GM12872 (cell line): ENCODE data around the gene PRRT4.

Source experiments
- CTCF ChIP-seq: IDR thresholded peaks from 3 replicates; pipeline ENCODE4 v1.5.1; 2011; ENCODE audit warnings: low read depth, mild to moderate bottlenecking, low read length, moderate library complexity; ENCODE audit not compliant: insufficient read depth

The PRRT4 gene

DNA sequence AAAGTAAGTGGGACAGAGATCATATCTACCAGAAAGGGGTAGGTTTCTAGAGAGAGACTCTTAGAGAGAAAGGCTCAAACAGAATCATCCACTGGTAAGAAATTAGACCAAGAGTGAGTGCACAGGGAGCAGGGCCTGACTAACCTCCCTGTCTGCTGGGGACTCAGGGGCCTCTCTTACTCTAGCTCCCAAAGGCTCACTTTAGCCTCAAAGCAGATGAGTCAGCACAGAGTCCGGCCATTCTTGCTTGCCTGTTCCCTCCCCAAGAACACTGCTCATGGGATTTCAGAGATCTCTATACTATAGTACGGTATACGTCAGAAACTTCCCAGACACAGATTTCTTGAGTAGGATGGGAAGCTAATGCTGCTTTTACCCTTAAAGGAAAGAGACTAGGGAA is 50.5 kb downstream of the PRRT4 start:
- no peak for TF ChIP-seq CTCF

- TF ChIP-seq CTCF, result no peak
Observed at GRCh38 chr7:128310499-128310898, 51.0 kb downstream of the PRRT4 start.

DNA sequence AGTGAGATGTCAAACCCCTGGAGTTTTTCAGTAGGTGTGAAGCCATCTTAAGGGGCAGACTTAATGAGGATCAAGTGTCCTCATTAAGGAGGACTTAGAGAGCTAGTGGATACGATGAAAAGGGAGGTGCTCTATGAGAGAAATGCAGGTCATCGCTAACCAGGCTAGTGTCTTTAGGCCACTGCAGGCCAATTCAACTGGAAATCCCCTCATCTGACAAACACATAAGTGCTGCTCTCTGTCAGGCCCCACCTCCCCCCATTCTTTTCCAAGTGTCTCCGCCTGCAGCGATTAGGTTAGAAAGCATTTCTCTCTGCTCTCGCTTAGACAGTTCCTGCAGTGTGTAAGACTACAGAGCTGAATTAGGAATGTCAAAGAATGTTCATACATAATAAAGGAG is 51.5 kb downstream of the PRRT4 start:
- no peak for TF ChIP-seq CTCF

GRCh38 chr7:128309124-128309523 is 52.4 kb downstream of the PRRT4 start:
- TF ChIP-seq CTCF, result no peak

DNA sequence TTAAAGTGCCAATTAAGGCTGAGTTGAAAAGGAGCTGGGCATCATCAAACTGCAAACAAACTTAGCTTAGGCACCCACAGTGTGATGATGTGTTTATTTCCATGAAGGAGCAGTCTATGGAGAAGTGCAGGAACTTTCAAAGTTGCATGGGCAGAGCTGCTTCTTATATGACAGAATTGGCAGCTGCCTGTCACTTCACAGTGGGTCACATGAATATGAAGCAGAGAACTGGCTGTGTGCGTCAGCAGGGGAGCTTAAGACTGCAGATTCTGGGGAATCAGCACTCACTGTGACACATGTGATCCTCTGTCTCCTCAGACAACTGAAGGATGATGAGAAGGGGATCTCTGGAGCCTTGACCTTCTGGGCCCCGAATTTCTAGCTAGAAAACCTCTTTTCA is 54.4 kb downstream of the PRRT4 start:
- no peak for TF ChIP-seq CTCF

DNA sequence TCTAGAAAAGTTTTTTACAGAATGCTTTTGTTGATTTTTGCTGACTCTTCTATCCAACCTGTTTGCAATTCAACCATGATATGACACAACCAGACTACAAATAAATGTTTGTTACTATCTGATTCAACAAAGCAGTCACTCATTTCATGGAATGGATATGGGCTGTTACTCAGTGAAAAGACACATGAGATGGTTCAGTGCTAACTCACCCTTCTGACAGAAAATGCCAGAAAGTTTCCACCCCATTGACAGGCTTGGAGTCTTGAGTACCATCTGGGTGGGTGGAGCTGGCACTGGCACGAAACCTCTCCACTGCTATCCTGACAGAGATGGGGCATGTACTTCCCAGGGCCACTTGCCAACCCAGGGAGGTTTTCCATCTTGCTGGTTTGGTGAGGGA is 57.3 kb downstream of the PRRT4 start:
- TF ChIP-seq CTCF, result no peak

DNA sequence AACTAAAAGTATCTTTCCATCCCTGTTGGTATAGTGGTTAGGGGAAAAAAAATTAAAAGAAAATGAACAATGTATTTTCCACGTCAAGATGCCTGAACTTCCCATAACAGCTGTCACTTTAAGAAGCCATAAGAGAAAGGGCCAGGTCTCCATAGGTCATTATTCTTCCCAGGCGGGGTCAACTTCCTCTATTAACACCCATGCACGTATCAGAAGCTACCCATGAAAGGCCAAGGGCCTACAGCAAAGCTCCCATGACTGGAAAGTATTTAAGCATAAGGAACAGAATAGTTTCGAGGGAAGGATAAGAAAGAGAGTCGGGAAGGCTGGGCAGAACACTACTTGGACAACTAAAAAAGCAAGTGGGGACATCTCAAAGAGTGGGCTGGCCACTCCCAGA is 57.8 kb downstream of the PRRT4 start:
- no peak for TF ChIP-seq CTCF

DNA sequence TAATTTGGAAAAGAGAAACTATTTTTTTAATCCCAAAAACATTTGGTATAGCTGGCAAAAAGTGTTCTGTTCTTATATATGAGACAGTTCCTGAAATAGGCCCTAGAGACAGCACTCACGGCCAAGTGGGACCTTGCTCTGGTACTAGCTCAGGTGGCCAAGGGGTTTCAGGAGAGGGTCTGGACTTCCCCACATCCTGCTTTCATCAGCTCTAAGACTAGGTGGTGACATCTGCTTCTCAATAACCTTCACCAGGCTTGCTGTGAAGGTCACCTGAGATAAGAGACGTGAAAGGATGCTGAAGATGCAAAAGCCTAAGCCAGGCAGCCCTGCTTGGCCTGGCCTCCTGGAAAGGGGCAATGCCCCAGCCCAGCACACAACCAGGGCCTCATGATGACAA is 58.4 kb downstream of the PRRT4 start:
- no peak for TF ChIP-seq CTCF
